Liver (tissue), 9 donors: Measurements from ENCODE around the gene UBE2R2. TPM values are rescaled to one million over a fixed set of nuclear protein-coding genes. Genes with fewer than 3 reads are reported as not detected.

Source experiments
- DNase-seq: peaks from one replicate; pipeline ENCODE4 v3.0.0-alpha.2; 2017; ENCODE audit warnings: low spot score
- H3K27ac ChIP-seq, 2 donors: one replicate each; pipeline ENCODE4 v1.7.0; 2013; ENCODE audit warnings: inconsistent platforms in 2 of 2, low read length in 2 of 2, control low read depth in 1 of 2, low read depth in 1 of 2, mild to moderate bottlenecking in 1 of 2
- H3K27me3 ChIP-seq, 4 donors: one replicate each; pipeline versions ENCODE4 v1.6.1 to v1.7.0; 2013; ENCODE audit warnings: low read length in 3 of 4, inconsistent platforms in 1 of 4, mild to moderate bottlenecking in 1 of 4, moderate library complexity in 1 of 4; ENCODE audit not compliant: control insufficient read depth in 4 of 4, insufficient read depth in 4 of 4
- H3K36me3 ChIP-seq, 4 donors: one replicate each; pipeline versions ENCODE4 v1.6.1 to v1.7.0; 2013; ENCODE audit warnings: low read length in 3 of 4, mild to moderate bottlenecking in 3 of 4, low read depth in 1 of 4, moderate library complexity in 1 of 4; ENCODE audit not compliant: control insufficient read depth in 4 of 4, insufficient read depth in 3 of 4
- H3K4me1 ChIP-seq, 4 donors: one replicate each; pipeline versions ENCODE4 v1.6.1 to v1.7.0; 2013; ENCODE audit warnings: low read length in 3 of 4, mild to moderate bottlenecking in 3 of 4, moderate library complexity in 1 of 4; ENCODE audit not compliant: control insufficient read depth in 4 of 4, insufficient read depth in 4 of 4
- H3K4me3 ChIP-seq, 3 donors: one replicate each; pipeline versions ENCODE4 v1.6.1 to v1.7.0; 2013; ENCODE audit warnings: low read length in 3 of 3, control low read depth in 1 of 3, low read depth in 1 of 3, mild to moderate bottlenecking in 1 of 3
- H3K9ac ChIP-seq, 2 donors: one replicate each; pipeline ENCODE4 v1.7.0; 2013; ENCODE audit warnings: low read length in 2 of 2, mild to moderate bottlenecking in 2 of 2, moderate library complexity in 2 of 2, control low read depth in 1 of 2, low read depth in 1 of 2
- H3K9me3 ChIP-seq, 4 donors: one replicate each; pipeline versions ENCODE4 v1.6.1 to v1.7.0; 2013; ENCODE audit warnings: low read length in 3 of 4; ENCODE audit not compliant: control insufficient read depth in 4 of 4
- ATF3 ChIP-seq: IDR thresholded peaks from 2 replicates; pipeline ENCODE4 v1.6.1; 2016; ENCODE audit warnings: antibody characterized with exemption
- CTCF ChIP-seq: fragments of 150-350 bp; IDR thresholded peaks from 2 replicates; pipeline ENCODE4 v1.5.1; 2017; ENCODE audit warnings: improper control_type of control experiment, low read depth, low read length; ENCODE audit not compliant: missing input control
- EGR1 ChIP-seq, 2 donors: IDR thresholded peaks; 2 replicates each; pipeline ENCODE4 v1.6.1; 2016 to 2018; ENCODE audit warnings: antibody characterized with exemption in 2 of 2, low read depth in 2 of 2
- FOXA1 ChIP-seq: IDR thresholded peaks from 2 replicates; pipeline ENCODE4 v1.6.1; 2016; ENCODE audit warnings: antibody characterized with exemption
- FOXA2 ChIP-seq: IDR thresholded peaks from 2 replicates; pipeline ENCODE4 v1.6.1; 2016; ENCODE audit warnings: antibody characterized with exemption
- GABPA ChIP-seq, 2 donors: IDR thresholded peaks in 1 of 2; conservative IDR thresholded peaks in 1 of 2; 2 replicates each; pipeline ENCODE4 v1.6.1; 2016; ENCODE audit warnings: antibody characterized with exemption in 2 of 2, mild to moderate bottlenecking in 1 of 2, moderate library complexity in 1 of 2
- HNF4A ChIP-seq, 2 donors: conservative IDR thresholded peaks; 2 replicates each; pipeline ENCODE4 v1.6.1; 2016; ENCODE audit warnings: antibody characterized with exemption in 2 of 2, mild to moderate bottlenecking in 2 of 2
- HNF4G ChIP-seq: IDR thresholded peaks from 2 replicates; pipeline ENCODE4 v1.6.1; 2016; ENCODE audit warnings: antibody characterized with exemption
- JUND ChIP-seq, 2 donors: IDR thresholded peaks; 2 replicates each; pipeline ENCODE4 v1.6.1; 2016; ENCODE audit warnings: antibody characterized with exemption in 2 of 2
- MAX ChIP-seq: IDR thresholded peaks from 2 replicates; pipeline ENCODE4 v1.6.1; 2016; ENCODE audit warnings: antibody characterized with exemption
- NR2F2 ChIP-seq: IDR thresholded peaks from 2 replicates; pipeline ENCODE4 v1.6.1; 2016; ENCODE audit warnings: antibody characterized with exemption
- RAD21 ChIP-seq, 2 donors: IDR thresholded peaks; 2 replicates each; pipeline ENCODE4 v1.6.1; 2016; ENCODE audit warnings: antibody characterized with exemption in 2 of 2, mild to moderate bottlenecking in 2 of 2
- REST ChIP-seq: IDR thresholded peaks from 2 replicates; pipeline ENCODE4 v1.6.1; 2016; ENCODE audit warnings: antibody characterized with exemption, mild to moderate bottlenecking
- RXRA ChIP-seq, 2 donors: IDR thresholded peaks; 2 replicates each; pipeline ENCODE4 v1.6.1; 2017 to 2018; ENCODE audit warnings: antibody characterized with exemption in 2 of 2, mild to moderate bottlenecking in 1 of 2
- SP1 ChIP-seq: IDR thresholded peaks from 2 replicates; pipeline ENCODE4 v1.6.1; 2018; ENCODE audit warnings: antibody characterized with exemption, mild to moderate bottlenecking
- TAF1 ChIP-seq: conservative IDR thresholded peaks from 2 replicates; pipeline ENCODE4 v1.6.1; 2016; ENCODE audit warnings: antibody characterized with exemption, mild to moderate bottlenecking
- YY1 ChIP-seq: IDR thresholded peaks from 2 replicates; pipeline ENCODE4 v1.6.1; 2016; ENCODE audit warnings: antibody characterized with exemption, mild to moderate bottlenecking
- WGBS: extraction: QIAGEN DNeasy Blood & Tissue Kit; methylation state at CpG from one replicate; pipeline ENCODE4 v1.1.7; 2013; 5-methylcytosine and 5-hydroxymethylcytosine counted together
- polyA plus RNA-seq, 2 donors: library from polyadenylated mRNA; stranded (reverse) in 1 of 2; unstranded in 1 of 2; fragments of 200-250 nt in 1 of 2; fragments of >200 nt in 1 of 2; fragmentation: Nextera tagmentation in 1 of 2; extraction: Ambion mirVana in 1 of 2; gene quantifications; one replicate each; pipeline versions ENCODE4 v1.2.1 to v1.2.3, GENCODE V29; 2013 to 2015
- total RNA-seq, 2 donors: library from RNA; depleted of rRNA; stranded (reverse); fragments of >200 nt; gene quantifications; one replicate each; pipeline ENCODE4 v1.2.3, GENCODE V29; 2014
- TF ChIP-seq, protein P1 (sequence below): IDR thresholded peaks from 2 replicates; pipeline ENCODE4 v1.6.1; 2016; ENCODE audit warnings: antibody characterized with exemption
- donor health status: healthy.
- donor health status: healthy.
- donor health status: healthy.
- donor health status: healthy.
- donor health status: healthy.

The UBE2R2 gene
- total and polyA plus RNA-seq, 4 donors, result 10.8 to 15.0 (median 14.2) TPM

GRCh38 chr9:33943389-33943788, 126.4 kb downstream of the UBE2R2 start (continued):
- TF ChIP-seq REST, result no peak

GRCh38 chr9:33946779-33947535, 130.0 kb downstream of the UBE2R2 start:
- Histone ChIP-seq H3K9ac (no peak overlapping the region), H3K9me3 (no peaks in the 10 kb centered on the region), H3K36me3 (peaks cover 6 to 14% (median 11%) of the 10 kb centered on the region in 4 donors), H3K4me1 (peaks cover 0 to 5% (median 0%) of the 10 kb centered on the region in 4 donors), H3K27me3 (no peaks in the 10 kb centered on the region), H3K27ac (no peak overlapping the region), H3K4me3 (no peak overlapping the region)
- TF ChIP-seq RAD21 (IDR thresholded peaks at IDR 0.05), result no peak
- TF ChIP-seq JUND (IDR thresholded peaks at IDR 0.05), result no peak
- no peak for DNase-seq
- WGBS, result 97% methylated on average over 3 of the region's 3 CpGs

GRCh38 chr9:33950371-33950770, 133.4 kb downstream of the UBE2R2 start:
- no peak for DNase-seq
- H3K27ac ChIP-seq, result no peak overlapping the region
- 96% methylated on average over 1 of the region's 1 CpG for WGBS
- TF ChIP-seq NR2F2, result no peak
- TF ChIP-seq, protein P1, sequence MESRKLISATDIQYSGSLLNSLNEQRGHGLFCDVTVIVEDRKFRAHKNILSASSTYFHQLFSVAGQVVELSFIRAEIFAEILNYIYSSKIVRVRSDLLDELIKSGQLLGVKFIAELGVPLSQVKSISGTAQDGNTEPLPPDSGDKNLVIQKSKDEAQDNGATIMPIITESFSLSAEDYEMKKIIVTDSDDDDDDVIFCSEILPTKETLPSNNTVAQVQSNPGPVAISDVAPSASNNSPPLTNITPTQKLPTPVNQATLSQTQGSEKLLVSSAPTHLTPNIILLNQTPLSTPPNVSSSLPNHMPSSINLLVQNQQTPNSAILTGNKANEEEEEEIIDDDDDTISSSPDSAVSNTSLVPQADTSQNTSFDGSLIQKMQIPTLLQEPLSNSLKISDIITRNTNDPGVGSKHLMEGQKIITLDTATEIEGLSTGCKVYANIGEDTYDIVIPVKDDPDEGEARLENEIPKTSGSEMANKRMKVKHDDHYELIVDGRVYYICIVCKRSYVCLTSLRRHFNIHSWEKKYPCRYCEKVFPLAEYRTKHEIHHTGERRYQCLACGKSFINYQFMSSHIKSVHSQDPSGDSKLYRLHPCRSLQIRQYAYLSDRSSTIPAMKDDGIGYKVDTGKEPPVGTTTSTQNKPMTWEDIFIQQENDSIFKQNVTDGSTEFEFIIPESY, result no peak
- TF ChIP-seq SP1, result no peak
- TF ChIP-seq GABPA (IDR thresholded peaks at IDR 0.05 in 1 of 2, conservative IDR thresholded peaks at IDR 0.05 in 1 of 2), result no peak
- TF ChIP-seq HNF4G, result no peak
- TF ChIP-seq MAX, result no peak
- no peak for TF ChIP-seq JUND (IDR thresholded peaks at IDR 0.05)
- TF ChIP-seq EGR1 (IDR thresholded peaks at IDR 0.05; ENCODE audit: low read depth in 2 of 2), result no peak
- TF ChIP-seq CTCF, result no peak
- no peak for TF ChIP-seq RAD21 (IDR thresholded peaks at IDR 0.05)
- no peak for TF ChIP-seq FOXA1
- TF ChIP-seq ATF3, result no peak
- TF ChIP-seq YY1, result no peak
- no peak for TF ChIP-seq FOXA2
- TF ChIP-seq RXRA (IDR thresholded peaks at IDR 0.05), result no peak
- TF ChIP-seq TAF1, result no peak
- no peak for TF ChIP-seq HNF4A (conservative IDR thresholded peaks at IDR 0.05)
- no peak for TF ChIP-seq REST
- no peaks in the 10 kb centered on the region for H3K4me1 ChIP-seq
- H3K9me3 ChIP-seq, result no peaks in the 10 kb centered on the region
- no peaks in the 10 kb centered on the region for H3K27me3 ChIP-seq
- H3K36me3 ChIP-seq, result peaks cover 3 to 13% (median 11%) of the 10 kb centered on the region in 4 donors
- H3K9ac ChIP-seq, result no peak overlapping the region
- H3K4me3 ChIP-seq, result no peak overlapping the region
